Loucy (cell line): ENCODE results near the gene CLDND2.

Experiments used
- H2AFZ ChIP-seq: fragments of 200-600 bp; sonication (generic); 2 replicates; pipeline ENCODE4 v1.6.0; 2016; ENCODE audit warnings: antibody characterized with exemption, mild to moderate bottlenecking, low read length, moderate library complexity
- H3F3A ChIP-seq: fragments of 200-600 bp; 2 replicates; pipeline ENCODE4 v1.6.0; 2016; ENCODE audit warnings: antibody characterized with exemption, low read depth, mild to moderate bottlenecking
- H3K27me3 ChIP-seq: fragments of 200-600 bp; sonication (generic); 2 replicates; pipeline ENCODE4 v1.6.1; 2014; ENCODE audit warnings: low read length, mild to moderate bottlenecking; ENCODE audit not compliant: insufficient read depth, poor library complexity, severe bottlenecking
- H3K36me3 ChIP-seq: fragments of 200-600 bp; sonication (generic); 2 replicates; pipeline ENCODE4 v1.6.1; 2016; ENCODE audit warnings: low read length; ENCODE audit not compliant: insufficient read depth
- H3K4me1 ChIP-seq: fragments of 200-600 bp; sonication (generic); 2 replicates; pipeline ENCODE4 v1.5.1; 2014; ENCODE audit warnings: low read length, mild to moderate bottlenecking; ENCODE audit not compliant: insufficient read depth, poor library complexity, severe bottlenecking
- H3K4me2 ChIP-seq: fragments of 200-600 bp; sonication (generic); 2 replicates; pipeline ENCODE4 v1.6.0; 2014; ENCODE audit warnings: antibody characterized with exemption, low read length, low read depth, mild to moderate bottlenecking; ENCODE audit not compliant: poor library complexity, severe bottlenecking
- H3K4me3 ChIP-seq: fragments of 200-600 bp; sonication (generic); 2 replicates; pipeline ENCODE4 v1.5.1; 2014; ENCODE audit warnings: low read length, mild to moderate bottlenecking, mixed read lengths; ENCODE audit not compliant: poor library complexity, severe bottlenecking
- H3K79me2 ChIP-seq: fragments of 200-600 bp; sonication (generic); 2 replicates; pipeline ENCODE4 v1.6.1; 2014; ENCODE audit warnings: low read length; ENCODE audit not compliant: insufficient read depth
- H3K9ac ChIP-seq: fragments of 200-600 bp; sonication (generic); 2 replicates; pipeline ENCODE4 v1.6.0; 2014; ENCODE audit warnings: mild to moderate bottlenecking, low read depth, low read length, moderate library complexity; ENCODE audit not compliant: poor library complexity, severe bottlenecking
- H3K9me2 ChIP-seq: fragments of 200-600 bp; sonication (generic); replicated peaks from 2 replicates; pipeline ENCODE4 v1.6.1; 2016; ENCODE audit warnings: low read depth, low read length, mixed read lengths
- H3K9me3 ChIP-seq: fragments of 200-600 bp; sonication (generic); 2 replicates; pipeline ENCODE4 v1.6.1; 2014; ENCODE audit warnings: mild to moderate bottlenecking, antibody characterized with exemption, low read length, low read depth; ENCODE audit not compliant: insufficient read depth
- H4K20me1 ChIP-seq: fragments of 200-600 bp; sonication (generic); 2 replicates; pipeline ENCODE4 v1.6.0; 2014; ENCODE audit warnings: antibody characterized with exemption, low read length, mild to moderate bottlenecking; ENCODE audit not compliant: insufficient read depth, poor library complexity, severe bottlenecking
- EZH2phosphoT487 ChIP-seq: fragments of 200-600 bp; IDR thresholded peaks from 2 replicates; pipeline ENCODE4 v1.6.1; 2018; ENCODE audit warnings: antibody characterized with exemption, mild to moderate bottlenecking, moderate library complexity, borderline replicate concordance
- TF ChIP-seq, protein P1 (sequence below): fragments of 200-600 bp; sonication (generic); conservative IDR thresholded peaks from 2 replicates; pipeline ENCODE4 v1.5.1; 2014; ENCODE audit warnings: mild to moderate bottlenecking, antibody characterized with exemption, low read length

CLDND2 gene

DNA sequence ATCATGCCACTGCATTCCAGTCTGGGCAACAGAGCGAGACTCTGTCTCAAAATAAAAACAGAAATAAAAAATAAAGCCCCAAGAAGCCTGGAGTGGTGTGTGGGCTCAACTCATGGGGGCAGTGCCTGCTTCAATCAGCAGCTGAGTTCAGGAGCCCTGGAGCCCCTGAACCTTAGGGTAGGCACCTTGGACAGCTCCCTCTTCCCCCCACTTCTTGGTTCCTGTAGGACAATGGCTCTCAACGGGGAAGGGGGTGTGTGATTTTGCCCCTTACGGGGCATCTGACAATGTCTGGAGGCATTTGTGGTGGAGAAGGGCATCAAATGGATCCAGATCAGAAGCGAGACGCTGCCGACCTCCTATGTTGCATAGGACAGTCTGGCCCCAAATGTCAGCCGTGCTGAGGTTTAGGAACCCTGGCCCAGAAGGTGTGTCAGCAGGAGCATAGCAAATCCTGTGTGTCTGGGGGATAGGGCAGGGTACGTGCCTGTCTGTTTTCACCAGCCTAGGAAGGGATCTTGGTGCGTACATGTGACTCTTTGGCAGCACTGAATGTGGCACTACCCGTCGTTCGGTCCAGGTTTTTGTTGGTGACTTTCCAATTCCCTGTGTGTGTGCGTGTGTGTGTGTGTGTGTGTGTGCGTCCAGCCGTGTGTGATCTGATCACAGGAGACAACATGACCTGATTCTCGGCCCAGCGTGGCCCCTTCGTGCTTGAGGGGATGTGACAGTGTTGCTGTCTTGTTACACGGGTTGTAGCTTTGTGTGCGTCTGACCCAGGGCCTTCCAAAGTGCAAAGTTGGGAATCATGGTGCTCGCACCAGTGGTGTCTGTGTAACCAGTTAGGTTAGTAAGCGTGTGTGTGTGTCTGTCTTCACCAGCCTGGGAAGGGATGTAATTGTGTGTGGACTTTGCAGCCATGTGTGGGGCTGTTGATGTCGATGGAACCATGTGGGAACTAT, 49.8 kb downstream of the CLDND2 start:
- no peak for TF ChIP-seq EZH2phosphoT487
- TF ChIP-seq, protein P1, sequence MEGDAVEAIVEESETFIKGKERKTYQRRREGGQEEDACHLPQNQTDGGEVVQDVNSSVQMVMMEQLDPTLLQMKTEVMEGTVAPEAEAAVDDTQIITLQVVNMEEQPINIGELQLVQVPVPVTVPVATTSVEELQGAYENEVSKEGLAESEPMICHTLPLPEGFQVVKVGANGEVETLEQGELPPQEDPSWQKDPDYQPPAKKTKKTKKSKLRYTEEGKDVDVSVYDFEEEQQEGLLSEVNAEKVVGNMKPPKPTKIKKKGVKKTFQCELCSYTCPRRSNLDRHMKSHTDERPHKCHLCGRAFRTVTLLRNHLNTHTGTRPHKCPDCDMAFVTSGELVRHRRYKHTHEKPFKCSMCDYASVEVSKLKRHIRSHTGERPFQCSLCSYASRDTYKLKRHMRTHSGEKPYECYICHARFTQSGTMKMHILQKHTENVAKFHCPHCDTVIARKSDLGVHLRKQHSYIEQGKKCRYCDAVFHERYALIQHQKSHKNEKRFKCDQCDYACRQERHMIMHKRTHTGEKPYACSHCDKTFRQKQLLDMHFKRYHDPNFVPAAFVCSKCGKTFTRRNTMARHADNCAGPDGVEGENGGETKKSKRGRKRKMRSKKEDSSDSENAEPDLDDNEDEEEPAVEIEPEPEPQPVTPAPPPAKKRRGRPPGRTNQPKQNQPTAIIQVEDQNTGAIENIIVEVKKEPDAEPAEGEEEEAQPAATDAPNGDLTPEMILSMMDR, result no peak
- H2AFZ ChIP-seq, result no peak overlapping the region
- H3K36me3 ChIP-seq, result no peaks in the 10 kb centered on the region
- H3K9ac ChIP-seq, result no peak overlapping the region
- H3K27me3 ChIP-seq, result no peaks in the 10 kb centered on the region
- no peaks in the 10 kb centered on the region for H3K79me2 ChIP-seq
- H3K9me2 ChIP-seq, result no peaks in the 10 kb centered on the region
- H3K4me1 ChIP-seq, result no peaks in the 10 kb centered on the region
- H3K9me3 ChIP-seq, result no peaks in the 10 kb centered on the region
- no peak overlapping the region for H3K4me2 ChIP-seq
- no peaks in the 10 kb centered on the region for H3F3A ChIP-seq
- H4K20me1 ChIP-seq, result no peaks in the 10 kb centered on the region
- H3K4me3 ChIP-seq, result no peak overlapping the region

DNA sequence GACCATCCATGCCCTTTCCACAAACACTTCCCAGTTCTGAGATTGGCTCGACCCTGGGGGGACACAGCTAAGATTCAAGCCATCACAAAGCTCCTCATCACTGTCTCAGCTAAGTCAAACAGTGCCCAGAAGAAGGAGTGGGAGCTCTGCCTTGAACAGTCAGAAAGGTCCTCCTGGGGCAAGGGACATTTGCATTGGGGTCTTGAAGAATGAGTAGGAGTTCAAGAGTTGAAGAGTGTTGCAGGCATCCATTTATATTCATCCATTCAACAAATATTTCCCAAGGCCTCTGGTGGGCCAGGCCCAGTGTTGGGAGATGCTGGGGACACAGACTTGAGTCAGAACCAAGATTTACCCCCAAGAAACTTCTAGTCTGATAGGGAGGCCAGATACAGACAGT, 50.8 kb downstream of the CLDND2 start:
- Histone ChIP-seq H3K4me3 (no peak overlapping the region), H3F3A (no peaks in the 10 kb centered on the region), H3K27me3 (no peaks in the 10 kb centered on the region), H3K9ac (no peak overlapping the region), H3K36me3 (no peaks in the 10 kb centered on the region), H4K20me1 (no peaks in the 10 kb centered on the region), H3K79me2 (no peaks in the 10 kb centered on the region), H2AFZ (no peak overlapping the region), H3K4me1 (no peaks in the 10 kb centered on the region), H3K9me2 (no peaks in the 10 kb centered on the region), H3K9me3 (no peaks in the 10 kb centered on the region), H3K4me2 (no peak overlapping the region)
- no peak for TF ChIP-seq EZH2phosphoT487
- TF ChIP-seq, protein P1, result no peak

DNA sequence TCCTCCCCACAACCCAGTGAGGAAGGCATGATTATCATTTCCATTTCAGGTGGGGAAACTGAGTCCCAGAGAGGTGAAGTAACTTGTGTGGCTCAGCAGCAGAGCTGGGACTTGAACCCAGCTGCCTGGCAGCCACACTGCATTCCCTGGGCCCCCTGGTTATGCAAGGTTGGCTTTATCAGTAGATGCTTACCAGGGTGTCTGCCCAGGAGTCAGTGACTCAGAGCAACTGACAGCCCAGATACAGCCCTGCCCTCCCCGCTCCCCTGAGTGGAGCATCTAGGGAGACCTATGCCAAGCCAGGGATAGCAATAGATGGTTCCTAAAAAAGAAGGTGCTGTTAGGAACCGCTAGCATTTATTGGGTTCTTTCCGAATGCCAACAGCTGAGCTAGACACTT, 51.4 kb downstream of the CLDND2 start:
- no peaks in the 10 kb centered on the region for H3K36me3 ChIP-seq
- no peak for TF ChIP-seq EZH2phosphoT487
- TF ChIP-seq, protein P1, result no peak
- no peaks in the 10 kb centered on the region for H3K27me3 ChIP-seq
- H3K4me3 ChIP-seq, result no peak overlapping the region
- no peaks in the 10 kb centered on the region for H3F3A ChIP-seq
- no peaks in the 10 kb centered on the region for H3K9me2 ChIP-seq
- no peaks in the 10 kb centered on the region for H3K9me3 ChIP-seq
- H3K4me1 ChIP-seq, result no peaks in the 10 kb centered on the region
- no peak overlapping the region for H3K9ac ChIP-seq
- no peak overlapping the region for H2AFZ ChIP-seq
- no peaks in the 10 kb centered on the region for H4K20me1 ChIP-seq
- H3K79me2 ChIP-seq, result no peaks in the 10 kb centered on the region
- H3K4me2 ChIP-seq, result no peak overlapping the region
